Measurements from ENCODE around the gene ITPRID2. TPM values are rescaled to one million over a fixed set of nuclear protein-coding genes. Genes with fewer than 3 reads are reported as not detected.
"Not testable (repeated sequence)": the region's sequence is repeated elsewhere in the genome, so short reads cannot be mapped to it uniquely, and the experiment has no call there.

ITPRID2 gene
- total RNA-seq, 2 experiments from 2014 or later: 42.5 to 50.8 TPM

DNA sequence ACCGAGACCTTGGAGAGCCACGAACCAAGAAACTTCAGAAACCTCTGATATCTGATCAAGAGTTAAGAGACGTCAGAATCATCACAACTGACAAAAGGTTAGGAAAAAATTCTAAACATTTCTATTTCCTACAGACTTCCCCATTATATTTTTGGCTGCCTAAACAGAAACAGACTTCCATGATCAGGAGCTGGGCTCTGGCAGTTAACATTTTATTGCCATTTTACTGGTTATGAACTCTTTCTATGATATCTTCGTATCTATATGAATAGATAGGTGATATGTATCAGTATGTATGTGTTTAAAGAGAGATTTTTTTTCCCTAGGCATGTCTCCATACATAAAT, 63.0 kb downstream of the ITPRID2 start:
- no peak for DNase-seq
- CTCF ChIA-PET: interaction anchor here (0.6 to 2.7 kb wide), 25 partner anchors 8 to 217 kb away, joined by 3 to 16 read pairs (median 4); partner anchors contain the start of gene ITPRID2
- Mint-ChIP-seq H3K9me3 (no peaks in the 10 kb centered on the region), H3K27ac (no peak overlapping the region), H3K27me3 (peaks cover 6% of the 10 kb centered on the region), H3K4me3 (peak overlapping the region; percentile 40), H3K4me1 (ENCODE audit: low read depth) (peaks cover 6% of the 10 kb centered on the region), H3K36me3 (ENCODE audit: low read depth) (no peaks in the 10 kb centered on the region)
- ATAC-seq: no peak
- POLR2A ChIA-PET: interaction anchor here (0.8 kb wide), 1 partner anchor 10 kb away, joined by 3 read pairs; no protein-coding TSS in a partner anchor
- TF ChIP-seq, protein P1, sequence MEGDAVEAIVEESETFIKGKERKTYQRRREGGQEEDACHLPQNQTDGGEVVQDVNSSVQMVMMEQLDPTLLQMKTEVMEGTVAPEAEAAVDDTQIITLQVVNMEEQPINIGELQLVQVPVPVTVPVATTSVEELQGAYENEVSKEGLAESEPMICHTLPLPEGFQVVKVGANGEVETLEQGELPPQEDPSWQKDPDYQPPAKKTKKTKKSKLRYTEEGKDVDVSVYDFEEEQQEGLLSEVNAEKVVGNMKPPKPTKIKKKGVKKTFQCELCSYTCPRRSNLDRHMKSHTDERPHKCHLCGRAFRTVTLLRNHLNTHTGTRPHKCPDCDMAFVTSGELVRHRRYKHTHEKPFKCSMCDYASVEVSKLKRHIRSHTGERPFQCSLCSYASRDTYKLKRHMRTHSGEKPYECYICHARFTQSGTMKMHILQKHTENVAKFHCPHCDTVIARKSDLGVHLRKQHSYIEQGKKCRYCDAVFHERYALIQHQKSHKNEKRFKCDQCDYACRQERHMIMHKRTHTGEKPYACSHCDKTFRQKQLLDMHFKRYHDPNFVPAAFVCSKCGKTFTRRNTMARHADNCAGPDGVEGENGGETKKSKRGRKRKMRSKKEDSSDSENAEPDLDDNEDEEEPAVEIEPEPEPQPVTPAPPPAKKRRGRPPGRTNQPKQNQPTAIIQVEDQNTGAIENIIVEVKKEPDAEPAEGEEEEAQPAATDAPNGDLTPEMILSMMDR (IDR thresholded peaks at IDR 0.05): peak; percentile 6
- intact Hi-C loops (cut with micrococcal nuclease): loop anchor here (10.0 kb wide), 1 partner anchor 210 kb away; no protein-coding TSS in a partner anchor

DNA sequence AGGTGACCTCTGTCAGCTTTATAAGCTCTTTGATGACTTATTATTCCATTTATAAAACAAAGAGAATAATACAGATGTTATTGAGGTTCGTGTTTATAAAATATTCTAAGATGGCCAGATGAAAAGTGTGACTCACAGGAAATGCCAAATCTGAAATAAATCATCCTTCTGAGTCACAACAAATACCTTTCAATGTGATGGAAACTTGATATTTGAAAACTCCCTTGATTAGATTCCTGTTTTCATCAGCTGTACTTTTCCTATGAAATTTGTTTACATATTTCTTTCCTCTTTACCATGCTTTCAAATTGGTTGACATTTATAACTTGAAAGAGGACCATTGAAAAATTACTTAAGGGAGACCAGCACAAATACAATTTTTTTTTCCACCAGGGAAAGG, 63.5 kb downstream of the ITPRID2 start:
- Mint-ChIP-seq H3K9me3 (no peaks in the 10 kb centered on the region), H3K4me3 (no peak overlapping the region), H3K27me3 (peaks cover 6% of the 10 kb centered on the region), H3K4me1 (ENCODE audit: low read depth) (peaks cover 6% of the 10 kb centered on the region), H3K27ac (no peak overlapping the region), H3K36me3 (ENCODE audit: low read depth) (no peaks in the 10 kb centered on the region)
- intact Hi-C loops (cut with micrococcal nuclease): loop anchor here (10.0 kb wide), 1 partner anchor 210 kb away; no protein-coding TSS in a partner anchor
- TF ChIP-seq, protein P1 (IDR thresholded peaks at IDR 0.05): no peak
- POLR2A ChIA-PET: interaction anchor here (0.8 kb wide), 1 partner anchor 9 kb away, joined by 3 read pairs; no protein-coding TSS in a partner anchor
- CTCF ChIA-PET: interaction anchor here (0.6 to 2.7 kb wide), 24 partner anchors 8 to 217 kb away, joined by 3 to 16 read pairs (median 4); partner anchors contain the start of gene ITPRID2
- DNase-seq (no peak), ATAC-seq (no peak)

DNA sequence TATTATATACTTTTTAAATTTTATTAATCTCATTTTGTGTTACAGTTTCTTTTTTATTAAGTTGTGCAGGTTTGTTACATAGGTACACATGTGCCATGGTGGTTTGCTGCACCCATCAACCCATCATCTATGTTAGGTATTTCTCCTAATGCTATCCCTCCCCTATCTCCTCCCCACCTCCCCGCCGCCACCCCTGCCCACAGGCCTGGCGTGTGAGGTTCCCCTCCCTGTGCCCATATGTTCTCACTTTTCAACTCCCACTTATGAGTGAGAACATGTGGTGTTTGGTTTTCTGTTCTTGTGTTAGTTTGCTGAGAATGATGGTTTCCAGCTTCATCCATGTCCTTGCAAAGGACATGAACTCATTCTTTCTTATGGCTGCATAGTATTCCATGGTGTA, 64.3 kb downstream of the ITPRID2 start:
- H3K4me1 Mint-ChIP-seq (ENCODE audit: low read depth); DNase-seq; H3K36me3 Mint-ChIP-seq (ENCODE audit: low read depth); H3K27ac Mint-ChIP-seq; CTCF ChIA-PET; H3K4me3 Mint-ChIP-seq; ATAC-seq; POLR2A ChIA-PET; H3K9me3 Mint-ChIP-seq: not testable (repeated sequence)
- intact Hi-C loops (cut with micrococcal nuclease): loop anchor here (10.0 kb wide), 1 partner anchor 211 kb away; no protein-coding TSS in a partner anchor
- peaks cover 10% of the 10 kb centered on the region for H3K27me3 Mint-ChIP-seq

DNA sequence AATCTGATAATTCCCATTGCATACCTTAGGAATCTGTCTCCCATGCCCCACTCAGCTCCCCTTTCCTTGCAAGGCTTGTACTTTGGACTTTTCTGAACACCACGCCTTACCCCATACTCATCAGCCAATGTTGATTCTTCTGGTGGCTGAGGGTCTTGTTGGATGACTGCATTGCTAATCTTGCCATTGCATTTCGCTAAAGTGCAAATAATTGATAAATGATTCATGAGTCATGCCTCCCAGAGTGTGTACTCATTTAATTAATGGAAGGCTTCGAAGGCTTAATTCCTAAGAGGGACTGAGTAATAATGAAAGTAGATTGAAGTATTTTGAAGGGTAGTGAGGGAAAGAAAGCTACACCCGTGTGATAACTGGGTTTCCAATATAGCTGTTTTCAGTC, 66.1 kb downstream of the ITPRID2 start:
- ATAC-seq: no peak
- POLR2A ChIA-PET: interaction anchor here (0.9 kb wide), 1 partner anchor 13 kb away, joined by 3 read pairs; no protein-coding TSS in a partner anchor

DNA sequence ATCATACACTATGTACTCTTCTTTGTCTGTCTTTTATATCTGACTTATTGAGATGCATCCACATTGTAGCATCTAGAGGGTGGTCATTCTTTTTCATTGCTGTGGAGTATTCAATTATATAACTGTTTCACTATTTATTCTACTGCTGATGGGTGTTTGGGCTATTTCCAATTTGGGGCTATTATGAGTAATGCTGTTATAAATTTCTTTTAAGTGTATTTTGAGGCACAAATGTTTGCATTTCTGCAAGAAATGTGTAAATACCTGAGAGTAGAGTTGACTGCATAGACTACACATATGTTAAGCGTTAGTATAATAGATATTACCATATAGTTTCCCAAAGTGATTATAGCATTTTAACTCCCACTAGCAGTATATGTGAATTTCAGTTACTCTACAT, 67.2 kb downstream of the ITPRID2 start:
- no peak for DNase-seq
- Mint-ChIP-seq H3K4me1 (ENCODE audit: low read depth) (peaks cover 4% of the 10 kb centered on the region), H3K4me3 (no peak overlapping the region), H3K9me3 (no peaks in the 10 kb centered on the region), H3K27me3 (peaks cover 6% of the 10 kb centered on the region), H3K36me3 (ENCODE audit: low read depth) (no peaks in the 10 kb centered on the region), H3K27ac (no peak overlapping the region)
- ChIA-PET CTCF (interaction anchor here (1.4 to 2.4 kb wide), 2 partner anchors 16 to 216 kb away, joined by 3 to 9 read pairs; no protein-coding TSS in a partner anchor), POLR2A (no interaction called here)
- no peak for ATAC-seq
- TF ChIP-seq, protein P1 (IDR thresholded peaks at IDR 0.05): no peak
- intact Hi-C loops (cut with micrococcal nuclease): loop anchor here (10.0 kb wide), 1 partner anchor 214 kb away; no protein-coding TSS in a partner anchor

More for the DNA sequence above, 66.1 kb downstream of the ITPRID2 start:
- no peak for DNase-seq
- Mint-ChIP-seq H3K36me3 (ENCODE audit: low read depth) (no peaks in the 10 kb centered on the region), H3K27me3 (peaks cover 7% of the 10 kb centered on the region), H3K27ac (no peak overlapping the region), H3K9me3 (no peaks in the 10 kb centered on the region), H3K4me1 (ENCODE audit: low read depth) (peaks cover 6% of the 10 kb centered on the region), H3K4me3 (no peak overlapping the region)
- intact Hi-C loops (cut with micrococcal nuclease): loop anchor here (10.0 kb wide), 1 partner anchor 213 kb away; no protein-coding TSS in a partner anchor
- CTCF ChIA-PET: interaction anchor here (1.4 to 2.4 kb wide), 2 partner anchors 15 to 215 kb away, joined by 3 to 9 read pairs; no protein-coding TSS in a partner anchor
- TF ChIP-seq, protein P1 (IDR thresholded peaks at IDR 0.05): no peak

All from activated CD8-positive, alpha-beta T cell treated with anti-CD3 and anti-CD28 coated beads for 36 hours (primary cell).